Activated effector memory CD4-positive, alpha-beta T cell treated with Interleukin-2 at 50 U/mL for 16 hours (primary cell): ENCODE results near the gene TCEA3.
A peak's percentile ranks its signal among the peaks of the same experiment; 100 is the strongest.

ENCODE experiments used
- DNase-seq: peaks from one replicate; pipeline ENCODE4 v3.0.0-alpha.2; 2020

Gene TCEA3

GRCh38 chr1:23419180-23419579 lies 5.4 kb downstream of the TCEA3 start:
- no peak for DNase-seq

DNA sequence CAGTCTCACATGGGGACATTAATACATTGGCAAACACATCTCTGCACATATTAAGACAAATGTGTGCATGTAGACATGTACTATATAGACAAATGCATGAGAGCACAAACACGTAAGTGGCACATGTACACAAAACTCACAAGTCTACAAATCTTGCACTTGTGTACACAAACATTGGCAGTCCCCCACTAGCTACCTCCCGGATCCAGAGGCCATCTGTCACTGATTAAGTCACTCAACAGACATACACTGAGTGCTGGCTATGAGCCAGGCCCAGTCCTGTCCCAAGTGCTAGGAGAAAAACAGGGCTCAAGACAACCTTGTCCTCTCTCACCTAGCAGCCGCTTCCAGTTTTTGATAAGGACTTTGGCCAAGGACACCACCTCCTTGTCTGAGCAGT lies 7.0 kb downstream of the TCEA3 start:
- no peak for DNase-seq

GRCh38 chr1:23416964-23417363 lies 7.6 kb downstream of the TCEA3 start:
- DNase-seq, result no peak

GRCh38 chr1:23408797-23409290 lies 15.7 kb downstream of the TCEA3 start:
- no peak for DNase-seq

GRCh38 chr1:23407016-23407630 lies 17.4 kb downstream of the TCEA3 start:
- DNase-seq, result no peak

DNA sequence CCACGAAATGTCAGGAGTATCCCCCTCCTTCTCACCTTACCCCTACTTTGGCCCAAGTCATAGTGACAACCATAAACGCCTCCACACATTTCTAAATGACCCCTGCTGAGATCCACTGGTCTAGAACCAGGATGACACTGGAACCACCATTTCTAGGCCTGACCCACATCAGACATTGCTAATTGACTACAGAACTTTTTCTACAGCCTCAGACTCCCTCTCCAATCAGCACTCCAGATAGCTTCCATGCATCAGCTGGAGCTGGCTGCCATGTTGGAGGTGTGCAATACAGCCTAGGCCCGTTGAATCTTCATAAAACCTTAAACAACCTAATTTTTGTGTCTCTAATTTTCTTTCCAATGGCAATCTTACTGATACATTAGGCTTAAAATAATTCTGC lies 18.6 kb downstream of the TCEA3 start:
- DNase-seq, result no peak

- peak; percentile 72 for DNase-seq
Observed at GRCh38 chr1:23403735-23404486, 20.6 kb downstream of the TCEA3 start.

- no peak for DNase-seq
Observed at GRCh38 chr1:23403355-23403734, 21.2 kb downstream of the TCEA3 start.

DNA sequence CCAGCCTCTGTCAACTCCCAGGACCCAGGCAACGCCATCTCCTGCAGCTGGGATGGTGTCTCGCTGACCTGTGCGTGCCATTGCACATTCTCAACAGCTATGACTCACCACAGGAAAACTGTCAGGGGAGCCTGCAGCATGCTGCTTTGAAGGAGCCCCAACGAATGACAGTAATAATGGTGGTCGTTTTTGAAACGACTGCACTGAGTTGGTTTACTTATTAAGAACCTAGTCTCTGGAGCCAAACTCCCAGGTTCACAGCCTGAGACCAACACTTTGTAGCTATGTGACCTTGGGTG lies 21.6 kb downstream of the TCEA3 start:
- no peak for DNase-seq

DNA sequence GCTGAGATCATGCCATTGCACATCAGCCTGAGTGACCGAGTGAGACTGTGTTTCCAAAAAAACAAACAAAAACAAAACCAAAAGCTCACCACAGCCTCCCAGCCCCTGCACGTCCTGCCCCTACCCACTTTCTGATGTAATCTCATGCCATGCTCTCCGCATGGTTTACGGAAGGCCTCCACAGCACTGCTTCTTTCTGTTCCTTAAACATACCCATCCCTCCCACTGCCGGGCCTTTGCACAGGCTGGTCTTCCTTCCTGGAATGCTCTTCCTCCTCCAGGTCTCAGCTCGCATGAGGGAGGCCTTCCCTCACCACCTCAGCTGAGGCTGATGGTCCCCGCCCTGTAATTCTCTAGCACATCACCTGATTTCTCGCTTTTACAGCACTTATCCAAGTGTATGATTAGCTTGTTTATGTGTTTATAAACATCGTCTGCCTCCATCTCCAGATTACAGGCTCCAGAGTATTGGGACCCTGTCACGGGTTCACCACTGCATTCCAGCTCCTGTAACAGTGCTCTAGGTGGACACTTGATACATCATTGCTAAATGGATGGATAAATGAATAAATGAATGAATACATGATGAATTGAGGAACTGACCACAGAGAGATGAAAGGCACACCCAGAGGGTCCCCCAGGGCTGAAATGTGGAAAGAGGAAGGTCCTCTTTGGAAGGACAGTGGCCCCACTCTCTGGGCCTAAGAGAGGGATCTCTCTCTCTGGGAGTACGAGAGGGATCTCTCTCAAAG lies 22.1 kb downstream of the TCEA3 start:
- DNase-seq, result no peak

DNA sequence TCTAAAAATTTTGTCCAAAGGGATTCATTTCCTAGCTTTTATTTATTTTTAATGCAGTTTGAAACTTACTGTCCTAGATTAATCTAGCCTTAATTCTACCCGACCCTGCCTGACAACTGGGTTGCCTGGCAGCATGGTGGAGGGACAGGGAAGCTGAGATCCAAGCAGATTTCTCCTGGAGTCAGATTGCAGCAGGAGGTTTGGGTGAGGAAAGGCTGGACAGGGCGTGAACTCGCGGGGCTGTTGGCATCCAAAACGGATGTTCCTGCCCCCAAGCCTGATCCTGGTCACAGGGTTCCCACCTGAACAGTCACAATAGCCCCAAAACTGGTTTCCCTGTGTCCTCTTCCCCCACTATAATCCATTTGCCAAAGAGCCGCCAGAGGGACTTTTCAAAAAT lies 23.2 kb downstream of the TCEA3 start:
- DNase-seq, result no peak

DNA sequence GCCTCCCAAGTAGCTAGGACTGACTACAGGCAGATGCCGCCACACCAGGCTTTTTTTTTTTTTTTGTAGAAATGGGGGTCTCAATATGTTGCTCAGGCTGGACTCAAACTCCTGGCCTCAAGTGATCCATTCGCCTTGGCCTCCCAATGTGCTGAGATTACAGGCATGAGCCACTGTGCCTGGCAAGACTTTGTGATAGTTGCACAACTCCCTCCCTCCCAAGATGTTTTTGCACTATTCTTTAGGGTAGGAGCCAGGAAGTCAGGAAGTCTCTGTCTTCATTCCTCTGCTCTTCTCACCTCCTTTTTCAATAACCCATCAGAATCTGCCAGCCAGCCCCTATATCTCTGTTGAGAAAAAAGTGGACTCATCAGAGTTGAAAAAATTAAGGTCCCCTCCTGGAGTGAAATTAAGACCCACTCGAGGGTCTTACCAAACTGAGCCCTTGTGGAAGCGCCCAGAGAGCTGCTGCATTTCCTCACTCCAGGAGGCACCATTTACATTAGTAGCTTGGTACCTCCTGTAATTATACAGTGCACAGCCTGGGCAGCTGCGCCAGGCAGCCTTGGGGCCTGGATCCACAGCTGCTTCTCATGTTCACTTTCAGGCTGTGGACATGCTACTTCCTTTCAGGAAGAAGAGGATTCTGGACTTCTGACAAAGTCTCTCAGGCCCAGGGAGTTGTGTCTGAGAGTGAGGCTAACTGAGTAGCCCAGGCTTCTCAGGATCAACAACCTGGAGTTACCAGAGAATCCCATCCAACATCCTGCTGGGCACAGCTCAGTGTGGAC lies 24.0 kb downstream of the TCEA3 start:
- no peak for DNase-seq

DNA sequence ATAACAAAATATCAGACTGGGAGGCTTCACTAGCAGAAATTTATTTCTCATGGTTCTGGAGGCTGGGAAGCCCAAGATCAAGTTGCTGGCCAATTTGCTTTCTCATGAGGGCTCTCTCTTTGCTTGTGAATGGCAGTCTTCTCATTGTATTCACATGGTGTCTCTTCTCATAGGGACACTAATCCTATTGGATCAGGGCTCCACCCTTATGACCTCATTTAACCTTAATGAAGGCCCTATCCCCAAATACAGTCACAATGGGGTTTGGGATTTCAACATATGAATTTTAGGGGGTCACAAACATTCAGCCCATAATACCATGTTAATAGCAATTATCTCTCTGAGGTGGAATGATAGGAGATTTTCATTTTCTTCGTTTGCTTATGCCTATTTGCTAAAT lies 25.3 kb downstream of the TCEA3 start:
- DNase-seq, result no peak

- no peak for DNase-seq
Observed at GRCh38 chr1:23397908-23398307, 26.6 kb downstream of the TCEA3 start.

DNA sequence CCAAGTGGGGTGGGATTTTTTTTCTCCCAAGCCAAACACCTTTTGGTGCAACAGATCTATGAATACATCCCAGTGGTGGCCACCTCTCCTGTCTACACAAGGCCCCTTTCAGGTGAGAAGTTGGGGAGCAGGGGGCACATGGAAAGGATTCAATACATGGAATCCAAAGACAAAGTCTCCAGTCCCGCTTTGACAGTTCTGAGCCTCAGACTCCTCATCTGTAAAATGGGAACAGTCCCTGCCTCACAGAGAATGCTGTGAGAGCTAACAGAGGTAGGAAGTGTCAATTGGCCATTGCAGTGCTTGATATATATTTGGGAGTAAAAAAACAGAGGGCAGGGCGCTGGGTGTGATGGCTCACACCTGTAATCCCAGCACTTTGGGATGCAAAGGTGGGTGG lies 28.2 kb downstream of the TCEA3 start:
- no peak for DNase-seq

GRCh38 chr1:23395849-23396248 lies 28.7 kb downstream of the TCEA3 start:
- no peak for DNase-seq

- no peak for DNase-seq
Observed at GRCh38 chr1:23395154-23395724, 29.3 kb downstream of the TCEA3 start.

DNA sequence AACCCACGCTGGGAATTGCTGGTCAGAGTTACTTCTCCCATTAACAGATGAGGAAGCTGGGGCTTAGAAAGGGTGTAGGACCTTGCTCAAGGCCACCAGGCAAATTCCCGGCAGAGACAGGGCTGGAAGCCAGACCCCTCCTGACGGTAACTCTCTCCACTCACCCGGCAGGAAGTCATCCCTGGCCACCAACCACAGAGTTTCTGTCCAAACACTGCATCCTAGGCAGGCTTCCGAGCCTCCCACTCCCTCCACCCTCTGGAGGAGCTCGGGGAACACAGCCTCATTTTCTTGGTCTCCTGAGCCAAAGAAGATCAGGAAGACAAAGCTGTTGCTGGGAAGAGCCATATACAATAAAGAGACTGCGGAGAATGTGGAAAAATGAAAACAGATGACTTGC lies 29.9 kb downstream of the TCEA3 start:
- DNase-seq, result no peak

GRCh38 chr1:23394181-23394580 lies 30.4 kb downstream of the TCEA3 start:
- no peak for DNase-seq

- no peak for DNase-seq
Observed at GRCh38 chr1:23393706-23394105, 30.8 kb downstream of the TCEA3 start.

- DNase-seq, result no peak
Observed at GRCh38 chr1:23392125-23392855, 32.3 kb downstream of the TCEA3 start.

GRCh38 chr1:23389837-23390321 lies 34.7 kb downstream of the TCEA3 start:
- DNase-seq, result no peak
